ENCODE results near the gene PRKG1.

- no peak for TF ChIP-seq EZH2 (IDR thresholded peaks at IDR 0.05; ENCODE audit: insufficient read depth, poor library complexity, severe bottlenecking)
- no peak for TF ChIP-seq EZH2phosphoT487 (IDR thresholded peaks at IDR 0.05; ENCODE audit: insufficient read depth, low read depth)
Measured at GRCh38 chr10:51530541-51530940, 456.3 kb downstream of the PRKG1 start.

Data from GM23248 (cell line).